ENCODE results near the gene LINGO4.

GRCh38 chr1:151802372-151802771 lies 2.8 kb downstream of the LINGO4 start:
- no peak for TF ChIP-seq CTCF (conservative IDR thresholded peaks at IDR 0.05 in 1 of 2, IDR thresholded peaks at IDR 0.05 in 1 of 2; ENCODE audit: low read depth in 1 of 2, low read length in 2 of 2)
- no peak for TF ChIP-seq EZH2 (IDR thresholded peaks at IDR 0.05; ENCODE audit: low read length, missing control alignments)
